Fibroblast of mammary gland (primary cell): Measurements from ENCODE around the gene STX17.
"Not testable (repeated sequence)": the region's sequence is repeated elsewhere in the genome, so short reads cannot be mapped to it uniquely, and the experiment has no call there.

Source experiments
- DNase-seq: peaks from one replicate; pipeline ENCODE4 v3.0.0-alpha.2; 2010; ENCODE audit warnings: low read depth
- H3K4me3 ChIP-seq: 2 replicates; pipeline ENCODE4 v1.5.1; 2011; ENCODE audit warnings: low read depth, mild to moderate bottlenecking, low read length, moderate library complexity; ENCODE audit not compliant: control insufficient read depth
- TF ChIP-seq, protein P1 (sequence below): conservative IDR thresholded peaks from 2 replicates; pipeline ENCODE4 v1.5.1; 2011; ENCODE audit warnings: low read depth, low read length, inconsistent platforms; ENCODE audit not compliant: control insufficient read depth, insufficient read depth

STX17 gene

GRCh38 chr9:99973455-99973854, 67.0 kb downstream of the STX17 start:
- no peak for DNase-seq
- H3K4me3 ChIP-seq: no peak overlapping the region
- TF ChIP-seq, protein P1, sequence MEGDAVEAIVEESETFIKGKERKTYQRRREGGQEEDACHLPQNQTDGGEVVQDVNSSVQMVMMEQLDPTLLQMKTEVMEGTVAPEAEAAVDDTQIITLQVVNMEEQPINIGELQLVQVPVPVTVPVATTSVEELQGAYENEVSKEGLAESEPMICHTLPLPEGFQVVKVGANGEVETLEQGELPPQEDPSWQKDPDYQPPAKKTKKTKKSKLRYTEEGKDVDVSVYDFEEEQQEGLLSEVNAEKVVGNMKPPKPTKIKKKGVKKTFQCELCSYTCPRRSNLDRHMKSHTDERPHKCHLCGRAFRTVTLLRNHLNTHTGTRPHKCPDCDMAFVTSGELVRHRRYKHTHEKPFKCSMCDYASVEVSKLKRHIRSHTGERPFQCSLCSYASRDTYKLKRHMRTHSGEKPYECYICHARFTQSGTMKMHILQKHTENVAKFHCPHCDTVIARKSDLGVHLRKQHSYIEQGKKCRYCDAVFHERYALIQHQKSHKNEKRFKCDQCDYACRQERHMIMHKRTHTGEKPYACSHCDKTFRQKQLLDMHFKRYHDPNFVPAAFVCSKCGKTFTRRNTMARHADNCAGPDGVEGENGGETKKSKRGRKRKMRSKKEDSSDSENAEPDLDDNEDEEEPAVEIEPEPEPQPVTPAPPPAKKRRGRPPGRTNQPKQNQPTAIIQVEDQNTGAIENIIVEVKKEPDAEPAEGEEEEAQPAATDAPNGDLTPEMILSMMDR: no peak

DNA sequence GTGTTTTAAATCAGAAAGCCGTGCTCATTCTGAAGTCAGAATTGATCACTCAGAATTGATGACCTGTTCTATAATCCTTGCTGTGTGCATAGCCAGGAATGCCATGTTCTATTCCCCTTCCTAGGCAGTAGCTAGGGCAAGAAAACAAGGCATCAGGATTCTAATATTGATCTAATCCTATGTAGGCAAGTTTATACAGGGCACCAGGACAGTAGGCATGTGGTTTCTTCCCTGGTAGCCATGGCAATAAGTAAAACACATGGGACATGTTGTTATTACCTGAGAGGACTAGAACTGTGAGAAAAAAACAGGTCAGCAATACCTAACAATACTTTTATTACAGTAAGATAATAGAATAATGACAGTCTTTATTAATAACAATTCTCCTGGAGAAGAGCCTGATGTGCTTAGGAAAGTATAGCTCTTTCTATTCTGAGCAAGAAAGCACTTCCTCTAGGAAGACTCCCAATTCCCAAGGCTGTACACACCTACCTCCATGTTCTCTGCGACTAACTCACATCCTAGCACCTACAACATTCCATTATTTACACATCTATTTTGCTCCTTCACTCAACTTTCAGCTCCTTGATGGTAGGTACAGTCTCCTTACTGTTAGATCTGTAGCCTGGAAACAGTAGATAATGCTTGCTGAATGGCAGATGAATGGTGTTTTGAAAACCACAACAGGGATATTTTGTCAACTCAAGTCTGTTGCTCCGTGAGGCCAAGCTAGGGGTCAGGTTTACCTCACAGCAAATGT, 70.8 kb downstream of the STX17 start:
- no peak overlapping the region for H3K4me3 ChIP-seq
- TF ChIP-seq, protein P1: no peak
- DNase-seq: no peak

- TF ChIP-seq, protein P1: no peak
- no peak for DNase-seq
- no peak overlapping the region for H3K4me3 ChIP-seq
Measured at GRCh38 chr9:99978221-99978620, 71.8 kb downstream of the STX17 start.

DNA sequence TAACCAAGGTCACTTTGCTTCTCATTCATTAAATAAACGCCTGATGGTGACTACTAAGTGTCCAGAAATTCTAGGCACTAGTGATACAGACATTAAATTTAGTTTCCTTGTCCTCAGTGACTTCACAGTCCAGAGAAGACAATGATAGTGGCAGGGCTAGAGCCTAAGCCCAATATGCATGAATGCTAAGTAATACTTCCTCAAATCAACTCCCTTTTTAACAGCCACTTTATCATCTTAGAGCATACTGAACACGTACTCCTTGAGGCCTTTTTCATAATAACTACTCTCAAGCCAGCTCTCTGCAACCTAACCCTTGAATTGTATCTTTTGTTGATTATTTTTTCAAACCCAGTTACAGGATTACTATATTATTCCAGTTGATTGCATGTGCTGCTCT, 74.1 kb downstream of the STX17 start:
- TF ChIP-seq, protein P1: no peak
- no peak for DNase-seq
- H3K4me3 ChIP-seq: no peak overlapping the region

DNA sequence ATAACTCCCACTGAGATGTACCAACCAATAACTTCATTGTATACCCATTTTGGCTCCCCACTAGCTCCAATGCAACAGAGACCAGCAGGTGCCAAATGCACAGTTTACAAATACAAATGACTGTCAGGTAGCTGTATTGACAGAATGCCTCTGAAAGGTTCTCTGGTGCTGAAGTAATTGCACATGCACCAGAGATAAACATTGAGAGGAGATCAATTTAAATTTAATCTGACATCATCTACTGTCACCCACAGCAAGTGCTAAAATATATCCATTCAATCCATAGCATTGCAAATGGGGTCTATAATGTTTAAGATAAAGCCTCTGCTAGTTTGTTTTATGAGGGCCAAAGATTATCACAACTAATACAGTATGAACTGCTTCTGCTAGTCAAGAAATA, 80.2 kb downstream of the STX17 start:
- no peak for DNase-seq
- TF ChIP-seq, protein P1: no peak
- H3K4me3 ChIP-seq: no peak overlapping the region

DNA sequence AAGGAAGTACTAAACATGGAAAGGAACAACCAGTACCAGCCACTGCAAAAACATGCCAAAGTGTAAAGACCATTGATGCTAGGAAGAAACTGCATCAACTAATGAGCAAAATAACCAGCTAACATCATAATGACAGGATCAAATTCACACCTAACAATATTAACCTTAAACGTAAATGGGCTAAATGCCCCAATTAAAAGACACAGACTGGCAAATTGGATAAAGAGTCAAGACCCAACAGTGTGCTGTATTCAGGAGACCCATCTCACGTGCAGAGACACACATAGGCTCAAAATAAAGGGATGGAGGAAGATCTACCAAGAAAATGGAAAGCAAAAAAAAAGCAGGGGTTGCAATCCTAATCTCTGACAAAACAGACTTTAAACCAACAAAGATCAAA, 84.1 kb downstream of the STX17 start:
- not testable (repeated sequence) for DNase-seq, H3K4me3 ChIP-seq

GRCh38 chr9:99998266-99998665, 91.8 kb downstream of the STX17 start:
- DNase-seq: no peak
- TF ChIP-seq, protein P1: no peak

More at GRCh38 chr9:99998266-99998665, 91.8 kb downstream of the STX17 start:
- H3K4me3 ChIP-seq: no peak overlapping the region
